ENCODE measurements around the gene SUSD1.

SUSD1 gene

GRCh38 chr9:112063151-112063550 is 111.9 kb downstream of the SUSD1 start:
- FAIRE-seq: no peak

DNA sequence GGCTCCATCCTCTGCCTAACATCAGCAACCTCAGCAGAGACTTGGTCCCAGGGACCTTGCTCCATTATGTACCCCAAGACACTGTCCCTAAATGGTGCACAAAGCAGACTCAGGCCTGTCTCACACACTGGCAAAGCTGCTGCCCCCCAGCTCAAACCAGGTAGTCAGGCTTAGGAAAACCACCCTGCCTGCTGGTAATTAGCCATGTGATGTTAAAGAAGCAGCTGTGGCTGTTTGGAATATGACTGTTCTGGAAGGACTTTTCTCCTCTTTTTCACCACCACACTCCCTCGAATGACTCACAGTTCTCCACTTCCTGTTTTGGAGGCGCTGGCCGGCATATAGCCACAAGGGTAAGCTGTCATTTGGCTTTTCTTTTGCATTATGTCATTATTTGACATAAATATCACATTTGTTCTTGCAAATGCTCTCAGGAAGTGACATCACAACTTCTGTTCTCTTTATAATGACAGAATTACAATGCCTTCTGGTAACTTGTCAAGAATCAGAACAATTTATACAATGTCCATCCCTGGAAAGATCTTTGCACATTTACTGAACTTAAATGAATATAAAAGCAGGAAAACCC is 113.9 kb downstream of the SUSD1 start:
- FAIRE-seq: no peak

- FAIRE-seq: no peak
Measured at GRCh38 chr9:112059966-112060320, 115.2 kb downstream of the SUSD1 start.

- FAIRE-seq: no peak
Measured at GRCh38 chr9:112059145-112059965, 115.7 kb downstream of the SUSD1 start.

GRCh38 chr9:112056996-112057395 is 118.1 kb downstream of the SUSD1 start:
- no peak for FAIRE-seq

DNA sequence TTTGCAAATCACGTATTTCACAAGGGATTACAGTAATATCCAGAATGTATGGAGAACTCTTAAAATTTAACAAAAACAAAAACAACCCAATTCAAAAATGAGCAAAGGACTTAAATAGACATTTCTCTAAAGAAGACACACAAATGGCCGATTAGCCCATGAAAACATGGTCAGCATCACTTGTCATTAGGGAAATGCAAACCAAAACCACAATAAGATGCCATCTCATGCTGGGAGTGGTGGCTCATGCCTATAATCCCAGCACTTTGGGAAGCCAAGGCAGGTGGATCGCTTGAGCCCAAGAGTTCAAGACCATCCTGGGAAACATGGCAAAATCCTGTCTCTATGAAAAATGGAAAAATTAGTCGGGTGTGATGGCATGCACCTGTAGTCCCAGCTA is 120.2 kb downstream of the SUSD1 start:
- FAIRE-seq: no peak

- FAIRE-seq: no peak
Measured at GRCh38 chr9:112051812-112052211, 123.3 kb downstream of the SUSD1 start.

- no peak for FAIRE-seq
Measured at GRCh38 chr9:112050544-112051475, 124.3 kb downstream of the SUSD1 start.

DNA sequence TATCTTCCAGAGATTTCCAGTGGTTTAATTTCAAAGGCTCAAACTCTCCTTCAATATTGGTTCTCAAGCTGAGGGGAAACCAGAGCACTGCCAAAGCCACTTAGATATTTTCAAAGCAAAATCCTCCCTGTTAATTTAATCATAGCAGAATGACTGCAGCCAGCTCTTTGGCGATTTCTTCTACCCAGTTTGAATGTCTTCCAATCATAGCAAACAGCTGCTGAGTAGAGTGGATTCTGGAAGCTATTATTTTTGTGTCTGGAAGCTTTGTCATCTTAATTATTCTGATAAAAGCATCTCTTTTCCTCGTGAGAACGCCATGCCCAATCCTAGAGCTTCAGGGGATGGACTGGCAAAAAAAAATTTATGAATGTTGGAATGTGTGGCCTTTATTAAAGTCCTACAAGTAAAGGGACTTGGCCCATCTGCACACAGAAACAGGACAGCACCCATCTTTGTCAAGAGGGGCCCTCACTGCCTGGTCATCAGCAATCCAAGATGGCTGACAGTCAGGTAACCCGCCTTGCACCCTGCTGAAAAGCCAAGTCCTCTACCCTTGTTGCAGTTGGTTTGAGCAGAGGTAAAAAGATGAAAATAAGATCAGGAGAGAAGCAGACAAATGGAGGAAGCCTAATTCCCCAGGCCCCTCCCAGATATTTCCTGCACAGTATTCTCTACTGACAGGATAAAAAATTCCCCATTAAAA is 125.1 kb downstream of the SUSD1 start:
- FAIRE-seq: no peak

DNA sequence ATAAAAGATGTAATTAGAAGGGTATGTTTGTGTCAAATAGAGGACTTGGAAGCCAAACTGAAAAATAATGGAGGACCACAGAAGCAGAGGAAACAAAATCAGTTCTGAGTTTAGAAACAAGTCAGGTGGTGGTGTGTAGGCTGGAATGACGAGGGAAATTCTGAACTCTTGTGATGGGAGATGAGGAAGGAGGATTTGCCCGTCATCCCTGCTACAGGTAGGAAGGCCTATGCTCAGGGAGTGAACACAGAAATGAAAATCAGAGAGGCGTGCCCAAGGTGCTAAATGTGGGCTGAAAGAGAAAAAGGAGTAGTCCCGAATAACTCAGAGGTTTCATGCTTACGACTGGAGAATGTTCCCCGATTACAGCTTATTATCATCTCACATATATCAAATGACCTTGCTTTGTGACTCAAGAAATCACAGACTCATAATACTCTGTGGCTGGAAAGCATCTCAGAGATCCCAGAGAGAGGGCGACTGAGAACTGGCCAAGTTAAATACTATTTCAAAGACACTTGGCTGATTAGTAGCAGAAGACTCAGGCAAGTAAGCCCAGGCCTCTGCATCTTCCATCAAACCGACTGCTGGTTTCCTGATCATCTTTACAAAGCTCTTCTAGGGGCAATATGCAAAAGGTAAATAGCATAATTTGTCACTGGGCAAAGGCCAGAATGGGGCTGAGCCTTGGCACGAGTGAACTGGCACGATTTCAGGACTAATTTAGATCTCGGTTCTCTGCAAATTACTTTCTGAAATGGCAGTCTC is 126.0 kb downstream of the SUSD1 start:
- no peak for FAIRE-seq

- FAIRE-seq: no peak
Measured at GRCh38 chr9:112047538-112048066, 127.5 kb downstream of the SUSD1 start.

DNA sequence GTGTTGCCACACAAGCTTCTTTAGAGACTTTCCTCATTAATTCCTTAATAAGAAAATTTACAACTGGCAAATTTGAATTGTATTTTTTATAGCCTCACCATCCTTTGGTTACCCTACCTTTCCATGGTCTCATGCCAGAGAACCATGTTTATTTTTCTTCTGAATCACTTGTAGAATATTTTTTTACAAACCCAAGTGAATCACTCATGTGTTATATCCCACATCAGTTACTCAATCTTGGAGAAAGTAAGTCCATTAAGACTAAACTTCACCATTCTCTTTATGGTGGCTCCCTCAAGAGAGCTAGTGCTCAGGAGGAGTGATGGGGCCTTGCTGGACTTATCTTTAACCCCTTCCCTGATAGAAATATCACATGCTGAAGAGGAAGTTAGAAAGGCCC is 128.9 kb downstream of the SUSD1 start:
- FAIRE-seq: no peak

DNA sequence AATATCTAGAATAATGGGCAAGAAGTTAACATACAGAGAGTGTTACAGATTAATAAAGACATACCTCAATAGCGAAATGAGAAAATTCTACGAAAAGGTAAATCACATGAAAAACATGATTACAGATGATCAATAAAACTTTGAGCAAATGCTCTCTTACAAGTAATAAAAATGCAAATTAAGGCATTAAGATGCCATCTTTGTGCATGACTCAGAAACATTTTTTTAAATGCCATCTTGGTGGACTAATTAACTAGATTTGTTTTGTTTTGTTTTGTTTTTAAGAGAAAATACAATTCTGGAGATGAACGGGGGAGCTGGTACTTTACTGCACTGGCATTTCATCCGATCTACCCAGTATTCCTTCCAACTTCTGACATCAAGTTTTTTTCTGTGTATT is 130.2 kb downstream of the SUSD1 start:
- no peak for FAIRE-seq

DNA sequence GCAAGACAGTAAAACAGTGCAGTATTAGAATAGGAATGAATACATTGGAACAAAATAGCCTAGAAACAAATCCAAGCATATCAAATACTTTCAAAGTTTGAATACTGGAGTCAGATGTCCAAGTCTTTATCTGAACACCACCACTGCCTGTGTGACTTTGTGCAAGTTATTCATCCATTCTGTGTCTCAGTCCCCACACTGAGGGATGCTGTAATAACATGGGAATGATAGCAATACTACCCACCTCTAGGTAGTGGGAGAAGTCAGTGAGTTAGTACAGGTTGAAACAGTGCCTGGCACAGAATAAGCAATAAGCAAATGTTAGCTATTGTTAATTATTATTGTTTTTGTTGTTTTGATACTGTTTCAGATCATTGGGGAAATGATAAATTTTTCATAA is 130.9 kb downstream of the SUSD1 start:
- no peak for FAIRE-seq

- FAIRE-seq: no peak
Measured at GRCh38 chr9:112043423-112043822, 131.7 kb downstream of the SUSD1 start.

DNA sequence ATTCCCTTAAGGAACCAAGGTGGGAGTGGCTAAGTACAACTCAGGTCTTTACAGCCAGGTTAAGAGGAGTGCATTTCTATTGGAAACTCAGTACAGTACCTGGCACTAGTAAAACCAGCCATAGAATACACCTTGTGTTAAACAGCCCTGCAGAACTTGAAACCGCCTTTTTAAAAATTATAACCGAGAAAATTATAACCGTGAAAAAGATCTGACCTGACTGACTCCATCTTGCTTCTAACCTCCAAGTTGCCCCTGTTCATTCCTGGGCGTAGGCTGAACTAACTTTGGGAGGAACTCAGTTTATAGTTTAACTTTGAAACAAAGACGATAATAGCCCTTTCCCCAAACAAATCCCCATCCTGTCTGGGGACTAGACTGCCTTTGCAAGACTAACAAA is 132.3 kb downstream of the SUSD1 start:
- FAIRE-seq: no peak

DNA sequence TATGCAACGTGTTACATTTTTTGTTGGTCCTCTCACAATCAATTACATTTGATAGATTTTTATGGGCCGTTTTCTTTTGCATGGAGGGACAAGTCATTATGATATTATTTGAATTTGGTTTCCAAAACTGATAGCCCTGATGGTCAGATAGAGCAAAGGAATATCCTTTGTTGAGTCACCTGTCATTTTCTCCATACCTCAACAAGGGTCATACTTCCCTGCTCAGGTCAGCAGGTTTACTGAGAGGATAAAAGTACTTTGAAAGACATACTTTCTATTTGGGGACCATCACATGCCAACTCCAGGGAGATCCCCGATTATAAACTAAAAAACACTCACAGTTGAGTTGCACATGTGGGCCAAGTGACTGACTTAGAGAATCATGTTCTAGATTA is 132.9 kb downstream of the SUSD1 start:
- no peak for FAIRE-seq

DNA sequence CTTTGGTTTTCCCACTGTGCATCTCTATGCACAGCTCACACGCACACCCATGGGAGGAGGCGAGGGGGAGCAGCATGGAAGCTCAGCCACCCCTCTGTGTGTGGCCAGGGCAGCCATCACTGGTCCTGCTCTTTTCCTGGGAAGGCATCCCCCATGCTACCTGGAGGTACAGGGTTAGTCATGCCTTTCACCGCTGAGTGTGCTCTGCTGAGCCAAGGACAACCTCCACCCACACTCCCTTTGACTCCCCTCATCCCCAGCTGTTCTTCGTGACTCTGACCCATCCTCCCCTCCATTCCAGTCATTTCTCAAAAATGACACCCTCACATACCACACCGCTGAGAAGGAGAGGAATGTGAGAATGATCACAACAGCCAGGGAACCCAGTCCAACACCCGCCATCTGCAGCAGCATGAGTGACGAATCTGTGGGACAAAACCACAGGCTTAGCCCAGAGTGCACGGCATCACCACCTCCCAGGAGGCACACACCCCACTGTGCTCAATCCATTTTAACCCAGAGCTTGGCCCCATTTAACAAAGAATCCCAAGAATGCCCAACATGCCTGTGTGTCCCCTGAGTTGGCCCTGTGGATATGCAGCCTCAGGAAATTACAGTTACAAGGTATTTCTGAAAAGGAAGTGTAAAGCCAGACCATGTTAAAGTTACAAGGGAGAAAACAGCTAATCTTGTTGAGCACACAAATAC is 133.4 kb downstream of the SUSD1 start:
- FAIRE-seq: no peak

- no peak for FAIRE-seq
Measured at GRCh38 chr9:112041199-112041535, 133.9 kb downstream of the SUSD1 start.

DNA sequence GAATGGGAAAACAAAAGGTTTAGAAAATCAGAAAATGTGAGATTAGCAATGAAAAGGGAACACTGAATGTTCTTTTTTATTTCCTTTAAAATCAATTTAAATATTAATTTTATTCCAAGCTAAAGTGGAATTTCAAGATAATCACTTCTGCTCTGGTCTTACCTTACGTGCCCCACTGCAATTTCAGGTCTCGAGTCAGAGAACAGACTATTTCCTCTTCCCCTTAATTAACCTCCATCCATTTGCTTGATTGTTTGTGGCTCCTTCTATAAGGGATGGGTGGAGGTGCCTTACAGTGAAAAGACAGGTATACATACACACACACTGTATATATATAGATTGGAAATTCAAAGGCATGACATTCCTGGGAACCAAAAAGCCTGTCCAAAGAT is 137.1 kb downstream of the SUSD1 start:
- FAIRE-seq: no peak

DNA sequence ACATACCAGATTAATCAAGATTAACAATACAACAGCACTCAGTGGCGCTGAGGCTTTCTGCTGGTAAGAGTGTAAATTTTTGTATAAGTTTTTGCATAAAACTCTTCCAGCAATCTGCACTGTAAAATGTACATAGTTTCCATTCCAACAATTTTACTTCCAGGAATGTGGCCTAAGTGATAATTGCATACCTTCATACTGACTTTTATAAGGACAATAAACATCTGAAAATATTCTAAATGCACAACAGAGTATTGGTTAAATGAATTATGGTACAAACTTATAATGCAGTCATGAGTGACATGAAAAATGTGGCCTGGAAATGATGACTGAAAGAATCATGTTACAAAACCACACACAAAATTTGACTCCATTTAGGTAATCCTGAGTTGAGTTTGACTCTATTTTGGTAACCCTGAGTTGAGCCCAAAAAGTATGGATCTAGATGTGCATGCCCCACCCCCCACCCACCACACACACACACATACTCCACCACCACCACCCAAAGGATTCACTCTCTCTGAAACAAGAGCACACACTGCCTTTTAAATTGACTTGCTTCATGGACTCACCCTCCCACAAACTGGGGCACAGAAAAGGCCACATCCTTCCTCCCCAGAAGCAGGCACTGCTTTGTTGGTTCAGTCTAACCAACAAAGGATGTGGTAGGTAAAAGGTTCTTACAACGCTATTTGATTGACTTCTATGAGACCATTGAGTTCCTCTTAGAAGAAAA is 137.6 kb downstream of the SUSD1 start:
- FAIRE-seq: no peak

All from colon (tissue), 2 donors.